NCI-H1092 treated with DMSO at 0.1 percent for 48 hours (cell line): Measurements from ENCODE around the gene SEC16A.

ENCODE experiments used
- DNase-seq: peaks from one replicate; lab custom pipeline; 2025; lab: John Stamatoyannopoulos, UW

Gene SEC16A

DNA sequence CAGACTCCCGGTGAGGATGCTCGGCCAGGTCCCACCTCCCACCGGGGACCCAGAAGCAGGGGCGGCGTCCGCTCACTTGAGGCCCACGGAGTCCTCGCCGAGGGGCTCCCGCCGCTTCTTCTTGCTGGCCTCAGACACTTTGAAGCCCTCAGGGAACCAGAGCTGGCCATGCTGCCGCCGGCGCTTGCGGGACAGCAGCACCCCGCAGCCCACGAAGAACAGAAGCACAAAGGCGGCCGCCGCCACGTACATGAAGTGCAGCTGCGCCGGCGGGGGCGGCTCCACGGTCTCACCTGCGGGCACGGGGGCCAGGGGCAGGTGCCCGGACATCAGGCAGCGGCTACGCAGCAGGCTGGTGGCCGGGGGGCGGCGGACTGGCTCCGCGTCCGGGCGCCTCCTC, 19.4 kb upstream of the SEC16A start:
- DNase-seq: no peak

GRCh38 chr9:136501686-136502085, 18.8 kb upstream of the SEC16A start:
- DNase-seq: no peak

DNA sequence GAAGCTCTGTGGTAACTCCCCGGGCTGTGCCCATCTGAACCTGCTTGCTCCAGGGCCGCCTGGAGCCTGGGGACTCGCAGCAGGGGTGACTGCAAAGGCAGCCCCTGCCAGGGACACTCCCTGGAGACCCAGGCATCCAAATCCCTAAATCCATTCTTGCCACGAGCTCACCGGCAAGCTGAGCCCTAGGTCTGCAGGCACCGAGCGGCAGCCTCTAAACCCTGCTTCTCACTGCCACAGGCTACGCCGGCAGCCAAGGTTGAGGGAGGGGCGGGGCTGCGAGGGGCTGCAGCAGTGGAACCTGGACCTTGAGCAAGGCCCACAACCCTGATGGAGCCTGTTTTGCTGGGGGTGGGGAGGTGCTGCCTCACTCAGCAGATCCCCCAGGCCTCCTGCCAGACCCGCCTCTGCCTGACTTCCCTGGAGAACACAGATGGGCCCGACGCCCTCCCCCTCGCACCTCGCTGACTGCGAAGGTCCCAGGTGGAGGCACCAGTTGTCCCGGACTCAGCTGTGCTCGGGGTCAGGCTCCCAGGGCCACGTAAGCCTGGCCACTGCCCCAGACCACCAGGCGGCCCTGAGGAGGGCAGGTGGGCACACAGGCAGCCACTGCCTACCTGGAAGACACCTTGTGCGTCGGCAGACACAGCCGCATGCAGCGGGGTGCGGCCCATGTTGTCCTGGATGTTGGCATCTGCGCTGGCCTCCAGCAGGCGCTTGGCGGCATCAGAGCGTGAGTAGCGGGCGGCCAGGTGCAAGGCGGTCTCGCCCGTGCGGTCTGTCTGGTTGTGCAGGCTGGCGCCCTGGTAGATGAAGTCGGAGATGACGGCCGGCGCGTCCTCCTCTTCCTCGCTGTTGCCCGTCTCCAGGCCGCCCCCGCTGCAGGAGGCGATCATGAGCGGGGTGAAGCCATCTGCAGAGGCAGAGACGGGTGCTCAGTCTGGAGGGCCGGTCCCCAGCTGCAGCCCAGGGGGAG, 17.4 kb upstream of the SEC16A start:
- no peak for DNase-seq

DNA sequence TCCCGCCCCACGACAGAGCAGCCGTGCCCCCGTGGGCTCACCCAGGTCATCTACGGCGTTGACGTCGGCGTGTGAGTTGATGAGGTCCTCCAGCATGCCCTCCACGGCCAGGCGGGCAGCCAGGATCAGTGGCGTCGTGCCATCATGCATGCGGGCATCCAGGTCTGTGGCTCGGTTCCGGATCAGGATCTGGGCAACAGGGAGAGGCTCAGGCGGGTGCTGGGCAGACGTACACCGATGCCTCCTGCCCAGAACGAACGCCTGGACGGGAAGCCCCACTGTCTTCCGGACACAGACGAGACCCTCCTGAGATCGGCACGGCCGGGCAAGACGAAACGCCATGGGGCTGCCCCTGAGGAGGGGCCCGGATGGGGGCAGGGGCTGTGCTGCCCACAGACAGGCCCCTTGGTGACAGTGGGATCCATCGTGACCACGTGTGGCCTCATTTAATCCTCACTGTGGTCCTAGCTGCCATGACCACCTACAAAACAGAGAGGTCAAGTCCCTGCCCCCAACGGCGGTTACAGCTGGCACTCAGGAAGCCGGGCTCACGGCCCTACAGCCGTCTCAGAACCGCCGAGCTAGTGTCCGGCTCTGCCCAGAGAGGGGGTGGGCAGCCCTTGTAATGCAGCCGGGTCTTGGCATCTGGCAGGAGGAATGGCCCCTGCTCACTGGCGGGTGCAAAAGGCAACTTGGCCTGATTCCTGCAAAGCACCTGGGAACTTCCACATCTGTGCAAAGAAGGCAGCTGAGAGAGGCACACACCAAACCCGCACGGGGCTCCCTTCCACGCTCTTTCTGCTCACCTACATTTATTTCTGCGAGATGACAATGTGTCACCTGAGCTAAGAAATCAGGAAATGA, 16.5 kb upstream of the SEC16A start:
- DNase-seq: no peak

DNA sequence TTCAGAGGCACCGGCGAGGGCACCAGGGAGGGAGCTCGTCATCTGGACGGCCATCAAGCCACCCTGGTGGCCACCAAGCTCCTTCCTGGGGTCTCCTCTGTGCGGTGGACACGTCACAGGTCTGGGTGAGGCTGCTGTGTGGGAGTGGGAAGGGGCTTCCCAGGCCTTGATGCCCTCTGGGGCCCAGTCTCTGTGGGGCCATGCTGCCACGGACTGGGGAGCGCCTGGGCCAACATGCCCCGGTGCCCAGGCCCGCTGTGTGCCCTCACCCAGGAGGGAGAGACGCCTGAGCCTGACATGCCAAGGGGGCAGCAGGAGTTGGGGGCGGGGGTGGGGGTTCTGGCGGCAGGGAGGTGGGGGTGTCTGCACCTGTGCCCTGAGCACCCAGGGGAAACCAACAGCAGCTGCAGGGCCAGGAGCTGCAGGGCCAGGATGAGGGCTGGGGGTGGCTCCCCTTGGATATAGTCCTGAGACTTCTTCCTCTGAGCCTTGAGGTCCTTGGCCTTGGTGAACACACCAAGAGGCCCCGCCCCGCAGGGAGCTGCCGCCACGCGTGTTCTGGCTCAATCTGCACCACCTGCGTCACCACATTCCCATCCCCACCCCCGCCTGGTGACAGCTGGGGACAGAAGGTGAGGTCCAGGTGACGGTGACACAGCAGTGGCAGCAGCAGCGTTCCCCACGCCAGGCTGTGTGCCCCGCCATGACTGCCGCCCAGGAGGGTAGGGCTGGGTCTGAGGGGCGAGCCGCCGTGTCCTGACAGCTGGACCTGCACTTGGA, 15.3 kb upstream of the SEC16A start:
- DNase-seq: no peak

DNA sequence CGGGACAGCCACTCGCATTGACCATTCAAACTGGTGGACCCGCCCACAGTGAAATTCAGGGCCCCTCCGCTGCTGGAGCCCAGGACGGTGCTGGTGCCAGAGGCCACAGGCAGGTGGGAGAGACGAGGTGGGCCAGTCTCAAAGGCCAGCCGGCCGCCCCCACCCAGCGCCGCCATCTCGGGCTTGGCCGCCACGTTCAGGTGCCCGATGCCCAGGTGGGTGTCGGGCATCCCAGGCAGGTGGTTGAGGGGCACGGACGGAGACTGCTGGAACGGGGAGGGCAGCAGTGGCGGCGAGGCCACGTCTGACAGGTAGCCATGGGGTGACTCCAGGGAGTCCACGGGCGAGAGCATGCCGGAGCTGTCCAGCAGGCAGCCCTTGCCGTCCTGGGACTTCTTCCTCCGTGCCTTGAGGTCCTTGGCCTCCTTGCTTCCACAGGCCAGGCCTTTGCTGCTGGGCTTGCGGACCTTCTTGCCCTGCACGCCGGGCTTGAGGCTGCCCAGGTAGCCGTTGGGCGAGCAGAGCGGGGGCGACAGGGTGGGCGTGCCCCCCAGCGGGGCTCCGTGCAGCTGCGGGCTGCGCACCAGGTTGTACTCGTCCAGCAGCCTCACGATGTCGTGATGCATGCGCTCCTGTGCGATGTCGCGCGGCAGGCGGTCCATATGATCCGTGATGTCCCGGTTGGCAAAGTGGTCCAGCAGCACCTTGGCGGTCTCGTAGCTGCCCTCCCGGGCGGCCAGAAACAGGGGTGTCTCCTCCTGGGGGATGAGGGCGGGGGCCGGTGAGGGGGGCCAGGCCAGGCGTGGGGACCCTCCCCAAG, 14.2 kb upstream of the SEC16A start:
- no peak for DNase-seq

GRCh38 chr9:136496181-136496580, 13.3 kb upstream of the SEC16A start:
- no peak for DNase-seq

DNA sequence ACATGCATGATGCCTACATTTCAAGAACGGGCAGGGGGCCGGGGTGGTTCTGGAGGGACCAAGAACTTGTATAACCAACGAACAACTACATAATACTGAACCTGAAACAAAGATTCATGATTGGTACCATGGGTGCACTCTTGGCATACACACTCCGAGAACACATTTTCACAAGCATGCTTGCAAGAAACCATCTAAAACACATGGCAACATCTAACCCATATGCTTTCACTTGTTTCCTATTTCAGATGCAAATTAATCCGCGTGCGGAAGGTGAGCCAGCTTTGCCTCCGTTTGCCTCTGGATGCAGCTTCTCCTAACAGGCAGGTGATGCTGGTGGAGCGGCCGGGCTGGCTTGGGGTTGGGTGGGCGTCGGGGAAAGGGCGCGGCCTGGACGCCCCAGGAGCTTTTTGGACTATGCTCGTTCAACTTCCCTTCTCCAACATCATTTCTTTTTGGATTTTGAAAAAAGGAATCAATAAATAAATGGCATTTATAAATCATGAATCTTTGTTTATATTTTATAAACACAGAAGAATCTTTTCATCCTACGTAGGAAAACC, 12.5 kb upstream of the SEC16A start:
- DNase-seq: no peak

GRCh38 chr9:136494531-136495215, 11.8 kb upstream of the SEC16A start:
- DNase-seq: no peak

- no peak for DNase-seq
Observed at GRCh38 chr9:136494012-136494411, 11.2 kb upstream of the SEC16A start.

DNA sequence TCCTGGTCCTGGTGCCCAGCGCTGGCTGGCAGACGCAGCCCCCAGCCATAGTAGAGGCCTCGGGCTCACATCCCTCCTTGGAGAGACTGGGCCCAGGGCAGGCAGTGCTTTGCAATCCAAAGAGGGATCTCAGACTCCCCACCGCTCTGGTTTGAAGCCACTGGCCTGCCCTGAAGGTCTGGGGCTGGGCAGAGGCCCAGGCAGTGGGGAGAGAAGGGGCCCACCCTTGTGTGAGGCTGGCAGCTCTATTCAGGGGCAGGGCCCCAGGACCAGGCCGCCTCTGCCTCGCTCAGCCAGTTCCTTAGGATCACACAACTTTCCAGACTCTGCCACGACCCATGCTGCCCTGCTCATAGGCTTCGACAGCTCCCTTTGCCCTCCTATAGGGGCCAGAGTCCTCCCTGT, 10.7 kb upstream of the SEC16A start:
- no peak for DNase-seq

DNA sequence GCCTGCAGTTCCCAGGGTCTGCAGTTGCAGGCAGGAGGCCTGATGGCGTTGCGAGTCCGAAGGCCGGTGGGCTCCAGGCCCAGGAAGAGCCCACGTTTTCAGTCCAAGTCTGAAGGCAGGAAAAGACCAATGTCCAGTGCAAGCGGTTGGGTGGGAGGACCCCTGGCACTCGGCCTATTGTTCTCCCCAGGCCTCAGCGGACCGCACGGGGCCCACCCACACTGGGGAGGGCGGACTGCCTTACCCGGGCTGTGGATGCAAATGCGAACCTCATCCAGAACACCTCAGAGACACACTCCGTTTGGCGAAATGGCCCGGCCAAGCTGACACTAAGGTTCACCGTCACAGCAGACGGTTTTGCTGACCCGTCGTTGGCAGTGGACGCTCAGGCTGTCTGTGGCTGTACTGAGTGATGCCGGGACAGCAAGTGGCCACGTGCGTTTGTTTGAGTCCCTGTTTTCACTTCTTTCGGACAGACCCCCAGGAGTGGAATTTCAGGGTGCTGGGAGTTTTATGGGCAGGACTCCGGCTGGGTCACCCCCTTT, 10.2 kb upstream of the SEC16A start:
- DNase-seq: no peak

GRCh38 chr9:136489731-136490130, 6.9 kb upstream of the SEC16A start:
- no peak for DNase-seq

- DNase-seq: peak; percentile 22
Observed at GRCh38 chr9:136488247-136489214, 5.7 kb upstream of the SEC16A start.

DNA sequence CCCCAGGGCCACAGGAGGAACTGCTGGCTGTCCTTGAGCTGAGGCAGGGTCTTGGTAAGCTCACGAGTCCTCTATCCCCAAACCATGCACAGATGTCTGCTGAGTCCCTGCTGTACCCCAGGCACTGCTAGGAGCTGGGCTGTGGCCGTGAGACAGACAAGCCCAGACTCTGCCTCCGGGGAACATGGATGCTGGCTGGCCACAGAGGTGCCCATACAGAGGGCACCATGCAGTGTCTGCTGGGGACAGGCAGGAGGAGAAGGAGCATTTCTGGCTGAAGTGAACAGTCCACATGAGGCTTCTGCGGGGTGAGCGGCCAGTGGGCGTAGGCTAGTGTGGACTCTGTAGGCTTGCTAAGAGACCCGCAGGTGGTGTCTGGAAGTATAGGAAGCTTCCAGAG, 4.8 kb upstream of the SEC16A start:
- no peak for DNase-seq

DNA sequence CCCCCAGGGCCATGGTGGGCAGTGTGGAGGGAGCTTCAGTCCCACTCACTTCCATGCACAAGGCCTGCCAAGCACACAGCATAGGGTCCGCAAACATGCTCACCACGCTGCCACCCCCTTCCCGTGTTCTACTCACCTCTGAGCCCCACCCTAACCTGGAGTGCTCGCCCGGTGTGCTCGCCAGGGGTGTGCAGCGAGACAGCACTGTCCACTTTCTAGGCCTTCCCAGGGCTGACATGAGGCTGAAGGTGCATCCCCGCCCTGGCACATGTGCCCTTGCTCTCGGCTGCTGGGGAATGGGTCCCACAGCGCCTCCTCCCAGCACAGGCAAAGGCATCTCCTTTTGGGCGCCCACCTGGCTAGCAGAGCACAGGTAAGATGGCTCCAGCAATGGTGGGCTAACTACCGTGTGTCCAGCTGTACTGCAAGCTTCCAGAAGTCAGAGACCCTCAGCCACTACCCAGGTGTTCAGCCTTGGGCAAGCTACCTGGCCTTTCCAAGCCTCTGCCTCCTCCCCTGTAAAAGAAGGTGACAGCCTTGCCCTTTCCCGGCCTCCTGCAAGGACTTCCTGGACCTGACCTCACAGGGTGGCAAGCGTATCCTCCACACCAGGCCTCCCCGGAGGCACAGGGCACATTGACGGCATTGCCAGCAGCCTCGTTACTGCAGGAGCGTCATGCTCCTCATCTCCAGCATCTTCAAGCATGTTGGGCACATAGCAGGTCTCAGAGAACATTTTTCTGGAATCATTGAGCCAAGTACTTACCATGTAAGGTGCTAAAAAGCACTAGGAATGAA, 4.2 kb upstream of the SEC16A start:
- DNase-seq: no peak

GRCh38 chr9:136486131-136486530, 3.3 kb upstream of the SEC16A start:
- no peak for DNase-seq
